Central memory CD8-positive, alpha-beta T cell (primary cell): ENCODE data around the gene JMJD8.
A peak's percentile ranks its signal among the peaks of the same experiment; 100 is the strongest.

Source experiments
- ATAC-seq: fragments of 150-1000 bp; cut with Tn5 transposase; replicated peaks from 2 replicates; pipeline ENCODE4 v1.10.0; 2022; ENCODE audit warnings: mild to moderate bottlenecking, moderate FRiP score, moderate number of reproducible peaks; ENCODE audit not compliant: poor library complexity, severe bottlenecking; ENCODE audit errors: extremely low read depth
- DNase-seq, 2 donors: peaks; one replicate each; pipeline ENCODE4 v3.0.0; 2021; ENCODE audit warnings: low spot score in 2 of 2
- H3K27ac Mint-ChIP-seq: one replicate; pipeline ENCODE4 v1.8.0; 2022; ENCODE audit warnings: low read depth, mild to moderate bottlenecking, moderate library complexity, mixed read lengths
- H3K27me3 Mint-ChIP-seq: one replicate; pipeline ENCODE4 v1.8.0; 2022; ENCODE audit warnings: mixed read lengths
- H3K36me3 Mint-ChIP-seq: one replicate; pipeline ENCODE4 v1.8.0; 2022; ENCODE audit warnings: mild to moderate bottlenecking, moderate library complexity, mixed read lengths; ENCODE audit not compliant: insufficient read depth
- H3K4me1 Mint-ChIP-seq: one replicate; pipeline ENCODE4 v1.8.0; 2022; ENCODE audit warnings: mixed read lengths
- H3K4me3 Mint-ChIP-seq: one replicate; pipeline ENCODE4 v1.8.0; 2022; ENCODE audit warnings: mild to moderate bottlenecking, moderate library complexity, mixed read lengths
- H3K9me3 Mint-ChIP-seq: one replicate; pipeline ENCODE4 v1.8.0; 2022; ENCODE audit warnings: mixed read lengths

Gene JMJD8

DNA sequence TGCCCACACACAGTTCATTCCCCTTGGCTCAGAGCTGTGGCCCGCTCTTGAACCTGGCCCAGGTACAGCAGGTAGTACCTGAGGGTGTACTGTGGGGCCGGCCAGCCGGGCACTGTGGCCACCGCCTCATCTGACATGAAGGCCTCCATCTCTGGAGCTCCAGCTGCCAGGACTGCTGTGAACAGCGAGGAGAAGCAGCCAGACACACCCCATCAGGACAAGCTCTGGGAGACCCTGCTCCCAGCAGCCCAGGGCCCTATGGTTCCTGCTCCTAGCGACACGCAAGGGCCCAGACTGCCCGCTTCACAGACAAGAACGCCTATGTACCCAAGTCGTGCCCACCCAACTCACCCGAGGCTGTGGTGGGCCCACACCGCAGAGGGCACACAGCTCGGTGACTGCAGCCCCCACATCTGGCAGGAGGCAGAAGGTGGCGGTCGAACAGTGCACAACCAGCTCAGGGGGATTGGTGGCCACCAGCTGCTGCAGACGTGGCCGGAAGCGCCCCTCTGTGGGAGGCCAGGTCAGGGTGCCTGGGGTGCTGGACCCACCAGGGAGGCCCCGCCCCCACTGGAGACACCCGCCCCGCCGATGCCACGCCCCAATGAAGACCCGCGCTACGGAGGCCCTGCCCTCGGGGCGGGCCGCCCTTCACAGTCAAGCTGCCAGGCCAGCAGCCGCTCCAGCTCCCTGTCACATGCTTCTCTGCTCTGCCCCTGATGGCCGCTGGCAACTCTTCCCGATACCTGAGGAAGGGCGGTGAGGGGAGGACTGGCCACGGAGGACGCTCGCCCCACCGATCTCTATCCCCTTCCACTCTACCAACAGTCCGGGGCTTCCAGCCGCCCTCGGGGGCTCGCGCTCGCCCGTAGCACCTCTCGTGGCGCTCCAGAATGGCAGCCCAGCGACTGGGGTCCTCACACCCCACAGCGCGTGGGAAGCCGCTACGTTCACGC lies 5.0 kb downstream of the JMJD8 start:
- Mint-ChIP-seq H3K9me3 (no peaks in the 10 kb centered on the region), H3K4me3 (peak overlapping the region; percentile 73), H3K27me3 (no peaks in the 10 kb centered on the region), H3K36me3 (peaks cover 25% of the 10 kb centered on the region), H3K4me1 (peaks cover 26% of the 10 kb centered on the region), H3K27ac (no peak overlapping the region)
- ATAC-seq (peak; percentile 9), DNase-seq (no peak)

DNA sequence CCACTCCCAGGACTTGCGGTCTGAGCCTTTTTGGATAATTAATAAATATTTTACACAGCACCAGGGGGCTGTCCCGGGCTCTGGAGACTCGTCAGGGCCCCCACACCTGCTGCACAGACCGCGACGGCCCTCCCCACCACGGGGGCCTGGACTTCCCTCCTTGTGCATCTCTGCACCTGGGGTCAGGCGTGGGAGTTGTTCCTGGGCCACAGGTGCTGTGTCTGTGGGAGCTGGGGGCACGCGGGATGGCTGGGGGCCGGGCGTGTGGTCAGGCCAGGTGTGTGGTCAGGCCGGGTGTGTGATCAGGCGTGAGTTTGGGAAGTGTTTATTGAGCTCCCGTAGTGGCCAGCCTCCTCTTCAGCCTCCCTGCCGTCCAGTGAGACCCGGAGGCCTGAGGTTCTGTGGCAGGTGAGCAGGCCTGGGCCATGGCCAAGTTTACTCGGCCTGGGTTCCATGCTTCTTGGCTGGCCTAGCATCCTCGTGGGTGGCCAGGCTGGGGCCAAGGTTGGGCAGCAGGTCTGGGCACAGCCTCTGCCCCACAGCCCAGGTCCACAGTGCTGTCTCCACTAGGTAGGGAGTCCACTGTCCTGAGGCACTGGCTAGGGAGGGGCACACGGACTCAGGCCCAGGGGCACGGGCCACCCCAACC lies 5.8 kb downstream of the JMJD8 start:
- Mint-ChIP-seq H3K4me3 (no peak overlapping the region), H3K27ac (no peak overlapping the region), H3K9me3 (no peaks in the 10 kb centered on the region), H3K36me3 (peaks cover 24% of the 10 kb centered on the region), H3K4me1 (peaks cover 26% of the 10 kb centered on the region), H3K27me3 (no peaks in the 10 kb centered on the region)
- no peak for DNase-seq
- no peak for ATAC-seq

DNA sequence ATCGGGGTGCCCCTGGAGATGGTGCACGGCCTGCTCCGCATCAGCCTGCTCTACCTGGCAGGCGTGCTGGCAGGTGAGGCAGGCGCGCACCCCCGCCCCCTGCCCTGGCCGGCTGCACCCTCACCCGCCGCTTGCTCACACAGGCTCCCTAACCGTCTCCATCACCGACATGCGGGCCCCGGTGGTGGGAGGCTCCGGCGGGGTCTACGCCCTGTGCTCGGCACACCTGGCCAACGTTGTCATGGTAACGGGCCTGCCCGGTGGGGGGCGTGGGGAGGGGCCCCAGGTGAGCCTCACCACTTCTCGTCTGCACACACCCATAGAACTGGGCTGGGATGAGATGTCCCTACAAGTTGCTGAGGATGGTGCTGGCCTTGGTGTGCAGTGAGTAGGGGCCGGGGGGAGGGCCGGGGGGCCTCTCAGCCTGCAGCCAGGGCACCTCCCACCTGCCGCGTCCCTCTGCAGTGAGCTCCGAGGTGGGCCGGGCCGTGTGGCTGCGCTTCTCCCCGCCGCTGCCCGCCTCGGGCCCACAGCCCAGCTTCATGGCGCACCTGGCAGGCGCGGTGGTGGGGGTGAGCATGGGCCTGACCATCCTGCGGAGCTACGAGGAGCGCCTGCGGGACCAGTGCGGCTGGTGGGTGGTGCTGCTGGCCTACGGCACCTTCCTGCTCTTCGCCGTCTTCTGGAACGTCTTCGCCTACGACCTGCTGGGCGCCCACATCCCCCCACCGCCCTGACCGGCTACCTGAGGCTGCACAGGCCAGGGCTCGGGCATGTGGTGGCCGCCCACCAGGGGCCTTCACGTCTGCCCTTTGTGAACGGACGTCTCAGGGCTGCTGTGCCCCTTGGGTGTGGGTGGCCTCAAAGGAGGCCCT lies 6.6 kb downstream of the JMJD8 start:
- no peaks in the 10 kb centered on the region for H3K9me3 Mint-ChIP-seq
- no peak overlapping the region for H3K27ac Mint-ChIP-seq
- no peaks in the 10 kb centered on the region for H3K27me3 Mint-ChIP-seq
- H3K4me3 Mint-ChIP-seq: no peak overlapping the region
- no peak for ATAC-seq
- DNase-seq: no peak
- peaks cover 23% of the 10 kb centered on the region for H3K36me3 Mint-ChIP-seq
- peaks cover 24% of the 10 kb centered on the region for H3K4me1 Mint-ChIP-seq

DNA sequence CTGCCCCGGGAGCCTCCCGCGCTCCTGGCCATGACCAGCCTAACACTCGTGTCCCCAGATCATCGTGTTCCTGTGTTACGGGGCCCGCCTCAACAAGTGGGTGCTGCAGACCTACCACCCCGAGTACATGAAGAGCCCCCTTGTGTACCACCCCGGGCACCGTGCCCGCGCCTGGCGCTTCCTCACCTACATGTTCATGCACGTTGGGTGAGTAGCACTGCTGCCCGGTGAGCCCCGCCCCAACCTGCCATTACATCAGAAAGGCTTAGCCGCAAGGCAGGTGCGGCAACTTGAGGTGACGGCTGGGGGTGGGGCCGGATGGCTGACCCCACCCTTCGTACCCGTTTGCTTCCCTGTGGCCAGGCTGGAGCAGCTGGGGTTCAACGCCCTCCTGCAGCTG lies 7.2 kb downstream of the JMJD8 start:
- Mint-ChIP-seq H3K4me1 (peaks cover 19% of the 10 kb centered on the region), H3K9me3 (no peaks in the 10 kb centered on the region), H3K4me3 (no peak overlapping the region), H3K27ac (no peak overlapping the region), H3K27me3 (no peaks in the 10 kb centered on the region), H3K36me3 (peaks cover 16% of the 10 kb centered on the region)
- no peak for DNase-seq
- no peak for ATAC-seq

DNA sequence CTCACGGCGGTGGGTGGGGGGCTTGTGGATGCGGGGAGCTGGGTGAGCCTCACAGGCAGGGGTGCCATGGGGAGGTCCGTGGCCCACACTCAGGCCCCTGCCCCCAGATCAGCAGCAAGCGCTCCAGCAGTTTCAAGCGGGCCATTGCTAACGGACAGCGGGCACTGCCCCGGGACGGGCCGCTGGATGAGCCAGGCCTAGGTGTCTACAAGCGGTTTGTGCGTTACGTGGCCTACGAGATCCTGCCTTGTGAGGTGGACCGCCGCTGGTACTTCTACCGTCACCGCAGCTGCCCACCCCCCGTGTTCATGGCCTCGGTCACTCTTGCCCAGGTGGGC lies 7.6 kb downstream of the JMJD8 start:
- DNase-seq (no peak), ATAC-seq (no peak)
- Mint-ChIP-seq H3K4me3 (no peak overlapping the region), H3K9me3 (no peaks in the 10 kb centered on the region), H3K27ac (no peak overlapping the region), H3K36me3 (peaks cover 14% of the 10 kb centered on the region), H3K4me1 (peaks cover 15% of the 10 kb centered on the region), H3K27me3 (no peaks in the 10 kb centered on the region)

DNA sequence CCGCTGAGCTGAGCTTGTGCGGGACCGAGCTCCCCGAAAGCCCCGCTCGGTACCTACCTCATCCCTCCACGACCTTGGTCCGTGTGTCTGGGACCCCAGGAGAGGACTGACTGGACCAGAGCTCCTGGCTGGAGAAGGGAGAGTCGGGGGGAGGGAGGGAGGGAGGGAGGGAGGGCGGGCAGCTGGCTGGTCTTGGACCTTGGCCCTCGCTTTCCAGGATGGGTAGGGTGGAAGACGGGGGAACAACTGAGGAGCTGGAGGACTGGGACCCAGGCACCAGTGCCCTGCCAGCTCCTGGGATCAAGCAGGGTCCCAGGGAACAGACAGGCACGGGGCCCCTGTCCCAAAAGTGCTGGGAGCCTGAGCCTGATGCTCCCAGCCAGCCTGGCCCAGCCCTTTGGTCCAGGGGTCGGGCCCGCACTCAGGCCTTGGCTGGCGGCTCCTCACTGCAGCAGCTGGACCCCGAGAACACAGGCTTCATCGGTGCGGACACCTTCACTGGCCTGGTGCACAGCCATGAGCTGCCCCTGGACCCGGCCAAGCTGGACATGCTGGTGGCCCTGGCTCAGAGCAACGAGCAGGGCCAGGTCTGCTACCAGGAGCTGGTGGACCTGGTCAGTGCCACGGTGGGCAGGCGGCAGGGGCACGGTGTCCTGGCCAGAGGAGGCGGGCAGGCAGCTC lies 8.1 kb downstream of the JMJD8 start:
- no peak for ATAC-seq
- Mint-ChIP-seq H3K27ac (no peak overlapping the region), H3K27me3 (no peaks in the 10 kb centered on the region), H3K4me3 (no peak overlapping the region), H3K36me3 (peaks cover 15% of the 10 kb centered on the region), H3K9me3 (no peaks in the 10 kb centered on the region), H3K4me1 (peaks cover 11% of the 10 kb centered on the region)
- DNase-seq: no peak

DNA sequence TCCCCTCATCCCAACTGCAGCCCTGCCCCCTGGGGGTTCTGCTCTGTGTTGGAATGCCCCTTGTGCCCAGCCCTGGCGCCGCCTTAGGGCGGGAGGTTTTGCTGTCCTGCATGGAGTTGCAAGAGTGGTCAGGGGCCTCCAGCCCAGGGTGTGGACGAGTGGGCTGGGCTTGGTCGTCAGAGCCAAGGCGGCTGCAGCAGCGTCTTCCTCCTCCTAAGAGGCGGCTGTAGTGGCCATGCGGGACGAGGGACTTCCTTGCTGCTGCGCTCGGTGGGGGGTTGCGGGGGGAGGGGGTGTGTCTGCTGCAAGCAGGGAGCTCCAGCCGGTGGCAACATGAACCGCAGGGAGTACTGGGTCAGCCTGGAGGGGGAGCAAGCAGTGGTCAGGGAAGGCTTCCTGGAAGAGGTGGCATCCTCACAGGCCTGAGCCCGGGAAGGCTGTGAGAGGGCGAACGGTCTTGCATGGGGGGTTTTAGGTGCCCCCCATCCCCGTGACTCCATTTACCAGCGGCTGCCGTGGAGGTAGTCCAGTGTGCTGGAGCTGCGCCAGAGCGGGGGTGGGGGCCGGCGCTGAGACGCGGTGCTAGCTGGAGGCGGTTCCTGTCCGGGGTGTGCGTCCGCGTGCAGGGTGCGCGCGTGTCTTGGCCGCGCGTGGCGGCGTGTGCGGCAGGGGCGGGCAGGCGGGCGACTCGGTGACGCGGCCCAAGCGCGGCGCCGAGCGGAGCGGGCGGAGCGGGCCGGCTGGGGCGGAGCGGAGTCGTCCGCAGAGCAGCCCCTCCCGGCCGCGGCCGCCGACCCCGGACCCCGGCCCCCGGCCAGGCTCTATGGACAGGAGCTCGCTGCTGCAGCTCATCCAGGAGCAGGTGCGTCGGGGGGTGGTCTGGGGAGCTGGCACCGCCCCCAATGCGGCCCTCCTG lies 8.9 kb downstream of the JMJD8 start, which contains the start of gene RHBDL1:
Gene RHBDL1 (plus strand): TSS at position 704 of the 916 bp plus-strand sequence. CDS start 120 bp downstream, at position 824.
- no peaks in the 10 kb centered on the region for H3K9me3 Mint-ChIP-seq
- DNase-seq (no peak), ATAC-seq (no peak)
- peaks cover 13% of the 10 kb centered on the region for H3K36me3 Mint-ChIP-seq
- H3K4me3 Mint-ChIP-seq: peak within 1 kb of the TSS; percentile 50
- no peak within 1 kb of the TSS for H3K27ac Mint-ChIP-seq
- H3K27me3 Mint-ChIP-seq: no peaks in the 10 kb centered on the region
- peaks cover 9% of the 10 kb centered on the region for H3K4me1 Mint-ChIP-seq

DNA sequence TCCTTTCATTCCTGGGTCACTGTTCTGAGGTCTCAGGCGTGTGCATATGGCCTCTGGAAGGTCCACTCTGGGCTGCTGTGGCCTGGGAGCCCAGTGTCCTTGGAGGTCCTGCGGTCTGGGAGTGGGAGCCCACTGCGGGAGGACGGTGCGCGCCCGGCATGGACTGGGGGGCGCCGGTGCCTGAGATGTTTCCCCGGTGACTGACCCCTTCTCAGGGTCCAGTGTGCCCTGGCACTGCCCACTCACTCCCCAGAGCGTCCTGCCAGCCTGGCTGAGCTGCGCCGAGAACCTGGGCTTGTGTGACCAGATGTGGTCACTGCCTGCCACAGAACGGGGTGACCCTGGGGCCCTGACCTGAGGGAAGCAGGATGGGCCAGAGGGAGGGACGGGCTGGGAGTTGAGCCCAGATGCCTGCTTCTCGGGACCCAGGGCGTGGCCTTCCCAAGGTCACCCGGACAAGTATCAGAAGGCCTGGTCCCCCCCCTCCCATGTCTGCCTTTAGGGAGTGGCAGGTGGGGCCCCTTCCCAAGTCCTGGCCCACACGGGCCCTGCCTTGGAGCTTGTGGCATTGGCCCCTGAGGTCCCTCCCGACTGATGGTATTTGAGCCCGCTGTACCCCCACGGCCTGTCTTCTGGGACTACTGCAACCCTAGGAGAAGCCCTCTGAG lies 9.8 kb downstream of the JMJD8 start:
- Mint-ChIP-seq H3K4me1 (peaks cover 6% of the 10 kb centered on the region), H3K4me3 (peak overlapping the region; percentile 50), H3K27ac (no peak overlapping the region), H3K27me3 (no peaks in the 10 kb centered on the region), H3K9me3 (no peaks in the 10 kb centered on the region), H3K36me3 (peaks cover 14% of the 10 kb centered on the region)
- no peak for ATAC-seq
- DNase-seq: no peak

DNA sequence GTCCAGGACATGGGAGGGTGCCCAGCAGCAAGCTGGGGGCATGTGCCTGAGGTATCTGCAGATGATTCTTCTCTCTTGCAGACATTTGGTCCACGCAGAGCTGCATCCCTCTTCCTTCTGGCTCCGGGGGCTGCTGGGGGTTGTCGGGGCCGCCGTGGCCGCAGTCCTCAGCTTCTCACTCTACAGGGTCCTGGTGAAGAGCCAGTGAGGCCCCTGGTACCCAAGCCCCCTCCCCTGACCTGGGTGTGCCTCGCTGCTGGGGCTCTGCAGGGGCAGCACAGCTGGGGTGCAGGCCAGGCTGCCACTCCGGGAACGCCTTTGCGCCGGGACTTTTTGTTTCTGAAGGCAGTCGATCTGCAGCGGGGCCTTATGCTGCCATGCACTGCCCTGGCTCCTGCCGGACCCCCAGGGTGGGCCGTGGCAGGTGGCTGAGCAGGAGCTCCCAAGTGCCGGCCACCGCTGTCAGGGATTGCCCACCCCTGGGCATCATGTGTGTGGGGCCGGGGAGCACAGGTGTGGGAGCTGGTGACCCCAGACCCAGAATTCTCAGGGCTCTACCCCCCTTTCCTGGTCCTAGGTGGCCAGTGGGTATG lies 10.6 kb downstream of the JMJD8 start:
- peaks cover 11% of the 10 kb centered on the region for H3K36me3 Mint-ChIP-seq
- no peak overlapping the region for H3K27ac Mint-ChIP-seq
- DNase-seq (no peak), ATAC-seq (no peak)
- no peaks in the 10 kb centered on the region for H3K27me3 Mint-ChIP-seq
- H3K9me3 Mint-ChIP-seq: no peaks in the 10 kb centered on the region
- no peak overlapping the region for H3K4me3 Mint-ChIP-seq
- H3K4me1 Mint-ChIP-seq: peaks cover 6% of the 10 kb centered on the region

DNA sequence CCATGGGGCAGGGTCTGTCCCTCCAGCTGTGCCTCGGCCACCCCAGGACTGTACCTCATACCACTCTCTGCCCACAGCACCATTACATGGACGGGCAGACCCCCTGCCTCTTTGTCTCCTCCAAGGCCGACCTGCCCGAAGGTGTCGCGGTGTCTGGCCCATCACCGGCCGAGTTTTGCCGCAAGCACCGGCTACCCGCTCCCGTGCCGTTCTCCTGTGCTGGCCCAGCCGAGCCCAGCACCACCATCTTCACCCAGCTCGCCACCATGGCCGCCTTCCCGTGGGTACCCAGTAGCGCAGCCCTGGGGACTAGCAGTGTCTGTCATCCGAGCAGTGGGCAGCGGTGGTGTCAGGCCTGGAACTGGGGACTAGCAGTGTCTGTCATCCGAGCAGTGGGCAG lies 11.3 kb downstream of the JMJD8 start:
- H3K9me3 Mint-ChIP-seq: no peaks in the 10 kb centered on the region
- H3K4me3 Mint-ChIP-seq: no peak overlapping the region
- H3K27ac Mint-ChIP-seq: no peak overlapping the region
- ATAC-seq (no peak), DNase-seq (no peak)
- no peaks in the 10 kb centered on the region for H3K27me3 Mint-ChIP-seq
- H3K36me3 Mint-ChIP-seq: peaks cover 11% of the 10 kb centered on the region
- H3K4me1 Mint-ChIP-seq: peaks cover 6% of the 10 kb centered on the region

DNA sequence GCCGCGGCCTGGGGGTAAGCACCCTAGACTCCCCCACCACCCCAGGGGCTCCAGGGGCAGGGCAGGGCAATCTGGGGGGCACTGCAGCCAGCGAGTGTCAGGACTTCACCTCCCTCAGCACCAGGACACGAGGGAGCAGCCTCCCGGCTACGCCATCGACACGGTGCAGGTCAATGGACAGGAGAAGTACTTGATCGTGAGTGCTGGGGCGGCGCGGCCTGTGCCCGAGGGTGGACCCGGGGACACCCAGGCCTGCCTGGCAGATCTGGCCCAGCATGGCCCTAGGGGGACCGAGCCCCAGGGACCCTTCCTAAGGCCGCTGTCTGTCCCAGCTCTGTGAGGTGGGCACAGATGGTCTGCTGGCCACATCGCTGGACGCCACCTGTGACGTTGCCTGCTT lies 11.8 kb downstream of the JMJD8 start:
- no peak for ATAC-seq
- Mint-ChIP-seq H3K9me3 (no peaks in the 10 kb centered on the region), H3K27ac (no peak overlapping the region), H3K36me3 (peaks cover 11% of the 10 kb centered on the region), H3K4me3 (no peak overlapping the region), H3K4me1 (peaks cover 6% of the 10 kb centered on the region), H3K27me3 (no peaks in the 10 kb centered on the region)
- DNase-seq: no peak
